Breast epithelium (tissue), 4 donors: ENCODE measurements around the gene DBP. TPM values are rescaled to one million over a fixed set of nuclear protein-coding genes. Genes with fewer than 3 reads are reported as not detected.
A peak's percentile ranks its signal among the peaks of the same experiment; 100 is the strongest.

Experiments
- DNase-seq, 2 donors: peaks; one replicate each; pipeline ENCODE4 v3.0.0-alpha.2; 2019; ENCODE audit warnings: low spot score in 2 of 2
- H3K27ac ChIP-seq, 2 donors: fragments of 200-600 bp; sonication (generic) in 1 of 2; one replicate each; pipeline ENCODE4 v1.5.1; 2016 to 2019; ENCODE audit warnings: mild to moderate bottlenecking in 1 of 2
- H3K27me3 ChIP-seq, 2 donors: fragments of 200-600 bp; sonication (generic) in 1 of 2; one replicate each; pipeline versions ENCODE4 v1.5.1 to v1.6.0; 2017 to 2019; ENCODE audit warnings: control low read depth in 1 of 2, mild to moderate bottlenecking in 1 of 2
- H3K36me3 ChIP-seq: fragments of 200-600 bp; one replicate; pipeline ENCODE4 v1.5.1; 2019
- H3K4me1 ChIP-seq, 2 donors: fragments of 200-600 bp; sonication (generic); one replicate each; pipeline ENCODE4 v1.5.1; 2016 to 2019; ENCODE audit warnings: control low read depth in 1 of 2
- H3K4me3 ChIP-seq, 3 donors: fragments of 200-600 bp; sonication (generic); 1 replicate in 2 of 3; 2 replicates in 1 of 3; pipeline ENCODE4 v1.5.1; 2016 to 2019; ENCODE audit warnings: mild to moderate bottlenecking in 3 of 3, moderate library complexity in 2 of 3
- H3K9me3 ChIP-seq, 2 donors: fragments of 200-600 bp; sonication (generic) in 1 of 2; one replicate each; pipeline ENCODE4 v1.5.1; 2016 to 2019; ENCODE audit warnings: control low read depth in 1 of 2
- POLR2A ChIP-seq: fragments of 450-650 bp; IDR thresholded peaks from one replicate; pipeline ENCODE4 v1.6.1; 2016; ENCODE audit warnings: antibody characterized with exemption, mild to moderate bottlenecking, moderate library complexity
- POLR2AphosphoS5 ChIP-seq, 3 donors: sonication (generic); formaldehyde crosslinking; IDR thresholded peaks; one replicate each; pipeline ENCODE4 v1.6.1; 2017; ENCODE audit warnings: antibody characterized with exemption in 3 of 3
- intact Hi-C: fragments of 100-400 bp; cut with DNase I; formaldehyde crosslinking; loops from one replicate; pipeline ENCODE4 v1.15.1; 2023; ENCODE audit warnings: low total_unique reads
- total RNA-seq, 3 donors: library from RNA; depleted of rRNA; stranded (reverse); fragments of >200 nt; gene quantifications; one replicate each; pipeline ENCODE4 v1.1.0, GENCODE V29; 2016
- TF ChIP-seq, protein P1 (sequence below), 3 donors: fragments of 450-650 bp; IDR thresholded peaks; one replicate each; pipeline ENCODE4 v1.5.1; 2016 to 2017; ENCODE audit warnings: antibody characterized with exemption in 3 of 3, mild to moderate bottlenecking in 3 of 3, moderate library complexity in 3 of 3

DBP gene
- total RNA-seq, 3 donors from 2014 or later: 3.9 to 10.8 (median 5.0) TPM

DNA sequence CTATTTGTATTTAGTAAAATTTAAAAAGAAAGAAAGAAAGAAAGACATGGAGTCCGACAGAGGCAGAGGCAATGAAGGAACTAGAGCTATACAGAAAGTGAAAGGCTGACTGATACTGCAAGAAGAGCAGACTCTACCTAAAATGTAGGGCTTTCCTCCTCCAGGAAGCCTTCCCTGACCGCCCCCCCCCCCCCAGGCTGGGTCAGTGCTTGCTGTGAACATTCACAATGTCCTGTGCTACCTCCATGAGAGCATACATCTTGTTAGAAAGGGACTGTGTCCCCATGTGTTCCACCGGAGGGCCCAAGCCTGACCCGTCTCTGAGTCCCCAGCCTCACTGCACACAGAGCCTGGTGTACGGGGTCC is 14.5 kb upstream of the DBP start:
- no peak for DNase-seq
- H3K36me3 ChIP-seq: no peaks in the 10 kb centered on the region
- H3K27me3 ChIP-seq: no peaks in the 10 kb centered on the region
- no peaks in the 10 kb centered on the region for H3K9me3 ChIP-seq
- no peaks in the 10 kb centered on the region for H3K4me1 ChIP-seq
- intact Hi-C loops: no loop called here
- H3K4me3 ChIP-seq: no peak overlapping the region
- H3K27ac ChIP-seq: no peak overlapping the region
- no peak for TF ChIP-seq POLR2A
- TF ChIP-seq, protein P1, sequence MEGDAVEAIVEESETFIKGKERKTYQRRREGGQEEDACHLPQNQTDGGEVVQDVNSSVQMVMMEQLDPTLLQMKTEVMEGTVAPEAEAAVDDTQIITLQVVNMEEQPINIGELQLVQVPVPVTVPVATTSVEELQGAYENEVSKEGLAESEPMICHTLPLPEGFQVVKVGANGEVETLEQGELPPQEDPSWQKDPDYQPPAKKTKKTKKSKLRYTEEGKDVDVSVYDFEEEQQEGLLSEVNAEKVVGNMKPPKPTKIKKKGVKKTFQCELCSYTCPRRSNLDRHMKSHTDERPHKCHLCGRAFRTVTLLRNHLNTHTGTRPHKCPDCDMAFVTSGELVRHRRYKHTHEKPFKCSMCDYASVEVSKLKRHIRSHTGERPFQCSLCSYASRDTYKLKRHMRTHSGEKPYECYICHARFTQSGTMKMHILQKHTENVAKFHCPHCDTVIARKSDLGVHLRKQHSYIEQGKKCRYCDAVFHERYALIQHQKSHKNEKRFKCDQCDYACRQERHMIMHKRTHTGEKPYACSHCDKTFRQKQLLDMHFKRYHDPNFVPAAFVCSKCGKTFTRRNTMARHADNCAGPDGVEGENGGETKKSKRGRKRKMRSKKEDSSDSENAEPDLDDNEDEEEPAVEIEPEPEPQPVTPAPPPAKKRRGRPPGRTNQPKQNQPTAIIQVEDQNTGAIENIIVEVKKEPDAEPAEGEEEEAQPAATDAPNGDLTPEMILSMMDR (IDR thresholded peaks at IDR 0.05): no peak

DNA sequence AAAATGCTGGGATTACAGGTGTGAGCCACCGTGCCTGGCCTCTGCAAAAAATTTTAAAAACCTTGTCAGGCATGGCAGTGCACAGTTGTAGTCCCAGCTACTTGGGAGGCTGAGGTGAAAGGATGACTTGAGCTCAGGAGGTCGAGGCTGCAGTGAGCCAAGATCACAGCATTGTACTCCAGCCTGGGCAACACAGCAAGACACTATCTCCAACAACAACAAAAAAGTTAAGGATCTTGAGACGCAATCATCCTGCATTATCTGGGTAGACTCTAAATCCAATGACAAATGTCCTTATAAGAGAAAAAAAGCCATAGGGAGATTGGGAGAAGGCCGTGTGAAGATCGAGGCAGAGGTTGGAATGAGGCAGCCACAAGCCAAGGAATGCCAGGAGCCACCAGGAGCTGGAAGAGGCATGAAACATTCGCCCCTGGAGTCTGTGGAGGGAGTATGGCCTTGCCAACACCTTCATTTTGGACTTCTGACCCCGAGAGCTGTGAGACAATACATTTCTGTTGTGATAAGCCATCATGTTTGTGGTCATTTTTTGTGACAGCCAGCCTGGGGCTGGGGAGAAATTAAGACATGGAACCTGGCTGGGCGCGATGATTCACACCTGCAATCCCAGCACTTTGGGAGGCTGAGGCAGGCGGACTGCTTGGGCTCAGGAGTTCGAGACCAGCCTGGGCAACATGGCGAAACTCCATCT is 13.9 kb upstream of the DBP start:
- no peaks in the 10 kb centered on the region for H3K27me3 ChIP-seq
- no peaks in the 10 kb centered on the region for H3K9me3 ChIP-seq
- no peak for TF ChIP-seq POLR2A
- TF ChIP-seq, protein P1 (IDR thresholded peaks at IDR 0.05): no peak
- TF ChIP-seq POLR2AphosphoS5 (IDR thresholded peaks at IDR 0.05): no peak
- H3K4me3 ChIP-seq: no peak overlapping the region
- intact Hi-C loops: no loop called here
- no peak for DNase-seq
- H3K4me1 ChIP-seq: no peaks in the 10 kb centered on the region
- H3K36me3 ChIP-seq: no peaks in the 10 kb centered on the region
- H3K27ac ChIP-seq: no peak overlapping the region

- H3K4me1 ChIP-seq: peaks cover 0 to 4% of the 10 kb centered on the region in 2 donors
- intact Hi-C loops: no loop called here
Observed at GRCh38 chr19:48648134-48648533, 11.0 kb upstream of the DBP start.

DNA sequence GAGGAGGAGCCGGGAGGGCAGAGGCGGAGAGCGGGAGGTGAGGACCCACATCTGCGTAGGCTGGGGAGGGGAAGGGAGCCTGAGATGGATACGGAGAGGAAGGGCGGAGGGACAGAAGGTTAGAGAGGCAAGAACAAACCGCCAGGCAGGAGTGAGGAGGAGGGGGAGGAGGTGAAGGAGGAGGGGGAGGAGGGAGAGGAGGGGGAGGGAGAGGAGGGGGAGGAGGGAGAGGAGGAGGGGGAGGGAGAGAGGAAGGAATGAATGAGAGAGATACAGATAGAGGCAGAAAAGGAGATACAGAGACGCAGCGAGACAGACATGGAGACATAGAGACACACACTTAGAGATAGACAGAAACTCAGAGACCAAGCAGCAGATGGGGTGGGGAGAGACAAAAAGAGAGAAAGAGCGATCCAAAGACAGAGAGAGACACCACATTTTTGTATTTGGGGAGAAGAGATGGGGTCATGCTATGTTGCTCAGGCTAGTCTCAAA is 9.6 kb upstream of the DBP start:
- no peak for DNase-seq
- intact Hi-C loops: no loop called here
- peak overlapping the region; percentile 50 to 68 (median 57) for H3K4me3 ChIP-seq
- TF ChIP-seq, protein P1 (IDR thresholded peaks at IDR 0.05): no peak
- TF ChIP-seq POLR2AphosphoS5 (IDR thresholded peaks at IDR 0.05): no peak
- no peak for TF ChIP-seq POLR2A
- H3K4me1 ChIP-seq: peaks cover 0 to 4% of the 10 kb centered on the region in 2 donors
- no peaks in the 10 kb centered on the region for H3K36me3 ChIP-seq
- peak overlapping the region; percentile 87 to 93 for H3K27ac ChIP-seq
- no peaks in the 10 kb centered on the region for H3K9me3 ChIP-seq
- H3K27me3 ChIP-seq: no peaks in the 10 kb centered on the region

More at GRCh38 chr19:48648134-48648533, 11.0 kb upstream of the DBP start:
- DNase-seq: no peak
- H3K9me3 ChIP-seq: no peaks in the 10 kb centered on the region
- no peaks in the 10 kb centered on the region for H3K27me3 ChIP-seq
- no peaks in the 10 kb centered on the region for H3K36me3 ChIP-seq
- no peak for TF ChIP-seq POLR2A
- TF ChIP-seq, protein P1 (IDR thresholded peaks at IDR 0.05): no peak
- TF ChIP-seq POLR2AphosphoS5 (IDR thresholded peaks at IDR 0.05): no peak
- H3K27ac ChIP-seq: no peak overlapping the region
- no peak overlapping the region for H3K4me3 ChIP-seq

DNA sequence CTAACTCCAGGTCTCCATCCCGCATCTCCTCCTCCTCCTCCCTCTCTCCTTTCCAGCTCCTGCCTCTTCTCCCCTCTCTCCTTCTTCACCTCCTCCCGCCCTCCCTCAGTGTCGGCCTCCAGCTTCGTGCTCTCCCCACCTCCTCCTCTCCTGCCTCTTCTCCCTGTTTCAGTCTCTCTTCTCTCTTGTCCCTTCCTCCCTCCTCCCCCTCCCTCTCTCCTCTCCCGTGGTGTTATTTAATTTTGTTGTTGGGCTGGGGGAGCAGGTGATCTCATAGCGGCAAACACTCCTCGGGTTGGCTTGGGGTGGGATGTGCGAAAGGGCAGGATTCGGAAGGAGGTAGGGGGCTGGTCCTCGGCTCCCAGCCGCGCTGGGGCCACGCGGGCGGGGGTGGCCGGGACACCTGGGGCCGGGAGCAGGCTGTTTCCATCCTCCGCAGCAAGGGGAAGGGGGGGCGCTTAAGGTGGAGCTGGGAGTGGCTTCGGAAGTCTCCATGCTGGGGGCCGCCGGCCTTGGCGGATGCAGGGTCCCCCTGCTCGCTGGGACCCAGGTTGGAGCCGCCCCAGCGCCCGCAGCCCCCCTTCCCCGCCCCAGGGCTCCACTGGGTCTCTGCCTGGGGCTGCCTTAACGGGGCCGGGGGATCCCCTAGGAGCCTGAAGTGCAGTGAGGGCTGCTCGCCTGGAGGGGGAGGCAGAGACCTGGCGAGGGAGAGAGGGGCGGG is 9.0 kb upstream of the DBP start, which contains the start of gene CA11:
TSS of gene CA11 (minus strand) at position 187 of the 721 bp plus-strand sequence. CDS start 555 bp downstream, outside the sequence.
- Histone ChIP-seq H3K9me3 (no peaks in the 10 kb centered on the region), H3K27me3 (no peaks in the 10 kb centered on the region), H3K27ac (peak within 1 kb of the TSS; percentile 87 to 93), H3K36me3 (no peaks in the 10 kb centered on the region), H3K4me3 (peak within 1 kb of the TSS; percentile 50 to 68 (median 57)), H3K4me1 (peaks cover 0 to 4% of the 10 kb centered on the region in 2 donors)
- intact Hi-C loops: no loop called here
- peak; percentile 84 to 88 for DNase-seq
- peak; percentile 20 to 51 (median 22) for TF ChIP-seq POLR2AphosphoS5 (IDR thresholded peaks at IDR 0.05)
- TF ChIP-seq, protein P1 (IDR thresholded peaks at IDR 0.05): peak; percentile 62 to 96 (median 81)
- TF ChIP-seq POLR2A: peak; percentile 39
